OCI-LY7 (cell line): ENCODE measurements around the gene TMPRSS7.

ENCODE experiments used
- CTCF ChIP-seq: fragments of 200-600 bp; sonication (generic); conservative IDR thresholded peaks from 2 replicates; pipeline ENCODE4 v1.5.1; 2014; ENCODE audit warnings: mild to moderate bottlenecking, antibody characterized with exemption, low read length, moderate library complexity, mixed read lengths
- EZH2phosphoT487 ChIP-seq: fragments of 200-600 bp; sonication (generic); IDR thresholded peaks from 2 replicates; pipeline ENCODE4 v1.6.1; 2018; ENCODE audit warnings: low read depth, borderline replicate concordance, mild to moderate bottlenecking, mixed run types, antibody characterized with exemption, low read length, moderate library complexity, mixed read lengths

GRCh38 chr3:112000966-112001365 is 33.6 kb upstream of the TMPRSS7 start:
- TF ChIP-seq CTCF = no peak
- TF ChIP-seq EZH2phosphoT487 = no peak
